Measurements from ENCODE around the gene CACNA1S.

CACNA1S gene

GRCh38 chr1:201020040-201020591, 92.1 kb downstream of the CACNA1S start:
- Histone ChIP-seq H3K36me3 (ENCODE audit: control insufficient read depth, low read length) (peaks cover 4% of the 10 kb centered on the region; the same call in 1 of the 2 replicates), H3K9me3 (ENCODE audit: control insufficient read depth, insufficient read depth, low read length) (no peaks in the 10 kb centered on the region), H3K4me2 (ENCODE audit: low read length) (peak overlapping the region; percentile 98), H3K4me3 (ENCODE audit: low read length) (peak overlapping the region; percentile 84), H3K9me2 (replicated peaks; ENCODE audit: control insufficient read depth, low read length) (no peaks in the 10 kb centered on the region), H3K4me1 (ENCODE audit: control insufficient read depth, low read length) (peaks cover 76% of the 10 kb centered on the region), H3K27me3 (ENCODE audit: control insufficient read depth, low read length) (no peaks in the 10 kb centered on the region), H4K20me1 (ENCODE audit: control insufficient read depth, insufficient read depth, low read depth, low read length) (peaks cover 3% of the 10 kb centered on the region; the same call in 1 of the 2 replicates), H3F3A (ENCODE audit: control insufficient read depth, insufficient read depth) (peaks cover 15% of the 10 kb centered on the region), H3K79me2 (ENCODE audit: control insufficient read depth, low read length) (peaks cover 54% of the 10 kb centered on the region), H3K27ac (ENCODE audit: low read depth, low read length) (peak overlapping the region; percentile 95)
- TF ChIP-seq CTCF (IDR thresholded peaks at IDR 0.05; ENCODE audit: low read depth, low read length, poor library complexity, severe bottlenecking) (no peak), EZH2phosphoT487 (IDR thresholded peaks at IDR 0.05; ENCODE audit: borderline replicate concordance, low read length) (no peak)

GRCh38 chr1:201019321-201019977, 92.8 kb downstream of the CACNA1S start:
- no peaks in the 10 kb centered on the region for H3K9me2 ChIP-seq (replicated peaks; ENCODE audit: control insufficient read depth, low read length)
- peak overlapping the region; percentile 95 for H3K27ac ChIP-seq (ENCODE audit: low read depth, low read length)
- H3K4me1 ChIP-seq (ENCODE audit: control insufficient read depth, low read length), result peaks cover 69% of the 10 kb centered on the region
- peak overlapping the region; percentile 84 for H3K4me3 ChIP-seq (ENCODE audit: low read length)
- H3K27me3 ChIP-seq (ENCODE audit: control insufficient read depth, low read length), result no peaks in the 10 kb centered on the region
- H3K9me3 ChIP-seq (ENCODE audit: control insufficient read depth, insufficient read depth, low read length), result no peaks in the 10 kb centered on the region
- peaks cover 3% of the 10 kb centered on the region; the same call in 1 of the 2 replicates for H4K20me1 ChIP-seq (ENCODE audit: control insufficient read depth, insufficient read depth, low read depth, low read length)
- peak overlapping the region; percentile 98 for H3K4me2 ChIP-seq (ENCODE audit: low read length)
- H3F3A ChIP-seq (ENCODE audit: control insufficient read depth, insufficient read depth), result peaks cover 15% of the 10 kb centered on the region
- no peak for TF ChIP-seq CTCF (IDR thresholded peaks at IDR 0.05; ENCODE audit: low read depth, low read length, poor library complexity, severe bottlenecking)
- TF ChIP-seq EZH2phosphoT487 (IDR thresholded peaks at IDR 0.05; ENCODE audit: borderline replicate concordance, low read length), result no peak
- peaks cover 58% of the 10 kb centered on the region for H3K79me2 ChIP-seq (ENCODE audit: control insufficient read depth, low read length)
- H3K36me3 ChIP-seq (ENCODE audit: control insufficient read depth, low read length), result peaks cover 4% of the 10 kb centered on the region; the same call in 1 of the 2 replicates

- H3K79me2 ChIP-seq (ENCODE audit: control insufficient read depth, low read length), result peaks cover 55% of the 10 kb centered on the region
- H3F3A ChIP-seq (ENCODE audit: control insufficient read depth, insufficient read depth), result peaks cover 15% of the 10 kb centered on the region
- peaks cover 2% of the 10 kb centered on the region; the same call in 1 of the 2 replicates for H3K36me3 ChIP-seq (ENCODE audit: control insufficient read depth, low read length)
- H3K9me3 ChIP-seq (ENCODE audit: control insufficient read depth, insufficient read depth, low read length), result no peaks in the 10 kb centered on the region
- no peaks in the 10 kb centered on the region for H3K9me2 ChIP-seq (replicated peaks; ENCODE audit: control insufficient read depth, low read length)
- H3K4me2 ChIP-seq (ENCODE audit: low read length), result no peak overlapping the region
- TF ChIP-seq EZH2phosphoT487 (IDR thresholded peaks at IDR 0.05; ENCODE audit: borderline replicate concordance, low read length) (no peak), CTCF (IDR thresholded peaks at IDR 0.05; ENCODE audit: low read depth, low read length, poor library complexity, severe bottlenecking) (no peak)
- peaks cover 3% of the 10 kb centered on the region; the same call in 1 of the 2 replicates for H4K20me1 ChIP-seq (ENCODE audit: control insufficient read depth, insufficient read depth, low read depth, low read length)
- no peak overlapping the region for H3K4me3 ChIP-seq (ENCODE audit: low read length)
- no peak overlapping the region for H3K27ac ChIP-seq (ENCODE audit: low read depth, low read length)
- peaks cover 60% of the 10 kb centered on the region for H3K4me1 ChIP-seq (ENCODE audit: control insufficient read depth, low read length)
- no peaks in the 10 kb centered on the region for H3K27me3 ChIP-seq (ENCODE audit: control insufficient read depth, low read length)
Observed at GRCh38 chr1:201017828-201018163, 94.4 kb downstream of the CACNA1S start.
